Myocyte (in vitro differentiated cells): ENCODE measurements around the gene AATF. TPM values are rescaled to one million over a fixed set of nuclear protein-coding genes. Genes with fewer than 3 reads are reported as not detected.
"Not testable (repeated sequence)": the region's sequence is repeated elsewhere in the genome, so short reads cannot be mapped to it uniquely, and the experiment has no call there.

ENCODE experiments used
- DNase-seq: peaks from one replicate; pipeline ENCODE4 v3.0.0-alpha.2; 2012; ENCODE audit warnings: low read depth
- total RNA-seq: library from RNA; depleted of rRNA; stranded (reverse); fragments of >200 nt; gene quantifications from 2 replicates; pipeline ENCODE4 v1.2.3, GENCODE V29; 2014

The AATF gene
- total RNA-seq, 1 donor from 2014 or later: 36.1 TPM

DNA sequence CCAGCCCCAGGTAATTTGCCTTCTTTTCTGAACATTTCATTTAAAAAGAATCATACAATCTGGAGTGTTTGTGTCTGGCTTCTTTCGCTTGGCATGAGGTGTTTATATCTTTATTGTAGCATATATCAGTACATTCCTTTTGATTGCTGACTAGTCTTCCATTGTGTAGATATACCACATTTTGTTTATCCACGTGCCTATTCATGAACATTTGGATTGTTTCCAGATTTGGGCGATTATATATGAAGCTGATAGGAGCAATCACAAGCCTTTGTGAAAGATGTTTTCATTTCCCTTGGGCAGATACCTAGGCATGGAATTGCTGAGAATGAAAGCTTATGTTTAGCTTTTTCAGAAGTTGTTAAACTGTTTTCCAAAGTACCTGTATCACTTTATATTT is 120.3 kb downstream of the AATF start:
- no peak for DNase-seq

GRCh38 chr17:37073464-37073863 is 124.7 kb downstream of the AATF start:
- not testable (repeated sequence) for DNase-seq

- DNase-seq: no peak
Observed at GRCh38 chr17:37079065-37079708, 130.4 kb downstream of the AATF start.

DNA sequence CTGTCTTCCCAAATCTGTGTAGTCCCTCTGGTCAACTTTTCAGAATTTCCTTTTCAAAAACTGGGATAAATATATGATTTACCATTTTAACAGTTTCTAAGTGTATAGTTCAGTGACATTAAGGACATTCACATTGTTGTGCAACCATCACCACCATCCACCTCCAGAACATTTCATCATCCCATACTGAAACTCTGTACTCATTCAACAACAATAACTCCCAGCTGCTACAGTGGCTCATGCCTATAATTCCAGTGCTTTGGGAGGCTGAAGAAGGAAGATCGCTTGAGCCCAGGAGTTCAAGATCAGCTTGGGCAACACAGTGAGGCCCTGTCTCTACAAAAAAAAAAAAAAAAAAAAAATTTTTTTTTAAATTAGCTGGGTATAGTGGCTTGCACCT is 131.0 kb downstream of the AATF start:
- DNase-seq: no peak

GRCh38 chr17:37081287-37081686 is 132.5 kb downstream of the AATF start:
- DNase-seq: no peak

DNA sequence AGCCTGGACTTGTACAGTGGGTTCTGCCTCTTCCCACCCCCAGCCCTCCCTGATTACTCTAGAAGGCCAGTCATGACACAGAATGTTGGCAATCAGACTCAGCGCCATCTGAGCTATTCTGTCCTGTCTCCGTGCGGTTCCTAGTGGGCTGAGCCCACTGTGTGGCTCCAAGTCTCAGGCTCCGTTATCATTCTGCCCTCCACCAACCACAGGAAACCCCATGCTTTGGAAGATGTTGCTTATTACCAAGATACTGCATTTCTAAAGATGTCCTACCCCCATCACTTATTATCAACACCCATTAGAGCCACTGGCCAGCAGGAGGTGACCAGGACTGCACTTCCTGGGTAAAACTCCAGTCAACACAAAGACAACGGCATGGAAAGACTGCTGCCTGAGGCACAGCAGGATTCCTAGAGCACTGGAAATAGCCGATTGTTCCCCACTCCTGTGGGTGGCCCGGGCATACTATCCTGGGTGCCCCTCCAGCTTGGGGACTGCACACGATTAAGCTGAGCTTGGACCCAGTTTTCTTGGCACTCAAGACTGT is 133.6 kb downstream of the AATF start:
- no peak for DNase-seq

GRCh38 chr17:37082985-37083384 is 134.2 kb downstream of the AATF start:
- no peak for DNase-seq

DNA sequence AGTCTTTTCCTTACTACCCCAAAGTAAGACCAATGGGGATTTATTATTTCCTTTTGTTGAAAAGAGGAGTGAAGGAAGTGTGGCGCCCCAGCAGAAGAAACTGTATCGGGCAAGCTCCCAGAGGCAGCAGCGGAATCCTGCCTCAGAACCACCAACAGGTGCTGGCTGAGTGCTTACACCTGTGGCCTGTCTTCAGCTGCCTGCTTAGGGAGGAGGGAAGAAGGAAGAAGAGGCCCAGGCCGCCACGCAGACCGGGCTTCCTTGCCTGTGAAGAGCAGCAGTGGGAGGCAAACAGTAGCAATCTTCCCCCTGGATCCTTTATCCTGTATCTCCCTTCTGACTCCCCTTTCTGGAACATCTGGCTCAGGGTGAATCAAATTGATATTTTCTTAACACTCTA is 134.7 kb downstream of the AATF start:
- peak; percentile 70 for DNase-seq

DNA sequence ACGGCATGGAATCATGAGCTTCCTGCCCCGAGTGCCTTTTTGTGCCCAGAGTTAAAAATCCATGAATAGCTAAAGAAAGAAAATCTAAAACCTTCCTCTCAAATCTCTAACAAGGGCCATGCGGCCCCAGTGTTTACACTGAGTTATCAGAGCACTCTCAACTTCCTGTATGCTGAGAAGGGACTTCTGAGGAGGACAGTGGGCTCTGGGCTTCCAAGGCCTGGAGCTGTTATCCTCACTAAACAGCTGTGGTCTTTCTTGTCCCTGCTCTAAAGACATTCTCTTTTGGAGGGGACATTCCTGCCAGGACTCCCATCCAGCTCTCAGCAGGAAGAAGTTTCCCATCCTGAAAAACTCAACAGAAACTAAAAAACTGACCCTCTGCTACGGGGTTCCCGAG is 135.6 kb downstream of the AATF start:
- DNase-seq: no peak

- DNase-seq: no peak
Observed at GRCh38 chr17:37086334-37086733, 137.6 kb downstream of the AATF start.

DNA sequence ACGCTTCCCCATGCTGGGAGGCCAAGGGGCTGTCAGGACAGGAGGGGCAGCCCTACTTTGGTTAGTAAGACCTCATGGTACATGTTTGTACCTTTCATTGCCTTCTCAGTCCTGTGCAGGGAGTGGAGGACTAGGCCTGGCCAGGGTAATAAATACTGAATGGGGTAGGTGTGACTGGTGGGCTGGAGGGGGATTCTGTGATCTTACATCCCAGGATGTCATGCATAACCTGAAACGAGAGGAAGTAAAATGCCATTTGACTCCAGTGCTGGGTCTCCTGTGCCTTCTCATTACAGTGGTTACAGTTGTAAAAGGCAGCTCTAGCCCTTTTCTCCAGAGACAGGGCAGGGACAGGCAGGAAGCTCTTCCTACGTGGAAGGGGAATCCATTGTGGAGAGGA is 138.2 kb downstream of the AATF start:
- DNase-seq: no peak

DNA sequence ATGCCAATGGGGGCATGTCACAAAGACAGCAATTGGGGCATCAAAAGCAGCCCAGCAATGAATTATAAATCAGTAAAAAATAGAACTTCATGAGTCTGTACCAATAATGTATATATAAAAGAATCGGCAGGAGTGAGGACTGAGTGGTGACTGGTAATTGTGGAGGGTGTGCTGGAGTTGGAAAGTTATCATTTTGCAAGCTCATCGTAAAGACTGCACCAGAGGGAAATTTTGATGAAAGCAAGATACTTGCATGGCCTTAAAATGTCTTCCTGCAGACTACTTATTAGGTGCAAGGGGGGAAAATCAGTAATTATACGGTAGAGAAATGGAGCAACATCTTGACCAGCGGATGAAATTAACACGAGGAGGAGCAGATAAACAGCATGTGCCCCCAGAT is 138.9 kb downstream of the AATF start:
- no peak for DNase-seq

DNA sequence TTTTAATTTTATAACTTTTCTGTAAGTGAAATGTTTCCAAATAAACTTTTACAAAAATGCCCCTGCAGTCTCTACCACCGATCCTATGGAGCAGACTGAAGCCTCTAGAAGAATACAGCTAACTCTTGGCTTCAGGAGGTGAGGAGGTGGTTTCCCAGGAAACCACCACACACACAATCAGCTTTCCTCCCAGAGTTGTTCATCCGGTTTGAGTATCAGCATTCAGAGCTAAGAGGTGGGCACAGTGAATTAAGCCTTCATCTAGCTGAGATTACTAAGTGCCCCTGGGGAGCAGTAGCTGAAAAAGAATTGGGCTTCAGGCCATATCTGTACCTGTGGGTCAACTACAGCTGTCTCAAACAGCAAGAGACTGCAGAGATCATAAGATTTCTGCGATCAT is 139.7 kb downstream of the AATF start:
- DNase-seq: no peak

- peak; percentile 56 for DNase-seq
Observed at GRCh38 chr17:37088913-37089312, 140.2 kb downstream of the AATF start.

- DNase-seq: peak; percentile 69
Observed at GRCh38 chr17:37089956-37090355, 141.2 kb downstream of the AATF start.

- DNase-seq: no peak
Observed at GRCh38 chr17:37090941-37091340, 142.2 kb downstream of the AATF start.

- DNase-seq: no peak
Observed at GRCh38 chr17:37092071-37092470, 143.3 kb downstream of the AATF start.

DNA sequence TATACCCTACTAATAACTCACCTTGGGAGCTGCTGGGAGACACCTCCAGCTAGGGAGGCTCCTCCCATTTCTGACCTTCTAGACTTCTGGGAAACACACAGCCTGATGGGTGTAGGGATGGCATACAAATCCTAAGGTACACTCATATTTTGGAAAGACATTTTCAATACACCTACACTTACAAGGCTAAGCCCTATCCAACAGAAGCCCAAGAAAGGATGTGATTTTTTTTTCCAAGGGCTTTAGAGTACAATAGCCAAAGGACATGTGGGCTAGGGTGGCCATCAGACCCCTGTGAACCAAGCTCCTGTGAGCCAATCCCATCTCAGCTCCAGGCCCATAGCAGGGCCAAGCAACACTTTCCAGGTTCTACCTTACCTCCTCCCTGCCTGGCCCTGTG is 143.9 kb downstream of the AATF start:
- no peak for DNase-seq

- DNase-seq: no peak
Observed at GRCh38 chr17:37094391-37094790, 145.6 kb downstream of the AATF start.

DNA sequence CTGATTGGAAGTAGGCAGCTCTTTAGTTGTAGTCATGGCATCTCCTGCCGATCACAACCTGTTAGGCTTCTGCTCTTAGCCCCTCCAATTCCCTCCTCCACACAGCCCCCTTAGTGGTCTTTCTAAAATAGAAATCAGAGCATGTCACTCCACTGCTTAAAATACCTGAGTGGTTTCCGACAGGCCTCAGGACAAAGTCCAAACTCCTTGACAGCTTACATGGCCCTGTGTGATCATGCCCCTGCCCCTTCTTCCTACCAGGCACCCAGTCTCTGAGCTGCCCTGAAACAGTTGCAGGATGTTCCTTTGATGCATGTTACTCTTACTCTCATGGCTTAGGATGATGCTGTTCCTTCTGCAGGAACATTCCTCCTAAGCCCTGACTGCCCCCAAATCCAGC is 147.3 kb downstream of the AATF start:
- no peak for DNase-seq

- no peak for DNase-seq
Observed at GRCh38 chr17:37097154-37097553, 148.4 kb downstream of the AATF start.

- peak; percentile 84 for DNase-seq
Observed at GRCh38 chr17:37098152-37098551, 149.4 kb downstream of the AATF start.

- peak; percentile 81 for DNase-seq
Observed at GRCh38 chr17:37098910-37099664, 150.3 kb downstream of the AATF start.
